Measurements from ENCODE around the gene RILP.

DNA sequence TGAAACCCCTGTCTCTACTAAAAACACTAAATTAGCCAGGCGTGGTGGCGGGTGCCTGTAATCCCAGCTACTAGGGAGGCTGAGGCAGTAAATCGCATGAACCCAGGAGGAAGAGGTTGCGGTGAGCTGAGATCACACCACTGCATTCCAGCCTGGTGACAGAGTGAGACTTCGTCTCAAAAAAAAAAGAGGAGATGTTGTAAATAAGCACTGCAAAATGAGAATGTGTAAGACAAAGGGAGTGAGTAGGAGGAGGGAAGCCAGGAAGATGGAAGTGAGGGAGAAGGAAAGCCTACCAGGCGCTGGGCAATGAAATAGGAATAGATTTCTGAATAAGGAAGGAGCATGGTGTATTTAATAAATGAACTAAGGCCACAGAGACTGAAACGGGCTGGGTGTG is 43.7 kb upstream of the RILP start:
- no peak for TF ChIP-seq FOXK2 (IDR thresholded peaks at IDR 0.05)
- no peak for TF ChIP-seq ELF4 (IDR thresholded peaks at IDR 0.05)
- TF ChIP-seq BHLHE40 (IDR thresholded peaks at IDR 0.05; ENCODE audit: borderline replicate concordance), result no peak
- no peak for TF ChIP-seq SP1 (IDR thresholded peaks at IDR 0.05)
- TF ChIP-seq SUZ12 (IDR thresholded peaks at IDR 0.05), result no peak

Data from HEK293T (cell line).